HG02763 (cell line): ENCODE results near the gene SERGEF.

Experiments
- ATAC-seq: cut with Tn5 transposase; IDR thresholded peaks from one replicate; pipeline ENCODE4 v1.9.1; 2021; ENCODE audit warnings: mild to moderate bottlenecking, moderate library complexity; ENCODE audit not compliant: unreplicated experiment

SERGEF gene

GRCh38 chr11:17775035-17775348, 237.9 kb downstream of the SERGEF start:
- no peak for ATAC-seq

- no peak for ATAC-seq
Measured at GRCh38 chr11:17774232-17775034, 238.4 kb downstream of the SERGEF start.

GRCh38 chr11:17773674-17774073, 239.2 kb downstream of the SERGEF start:
- no peak for ATAC-seq

GRCh38 chr11:17772704-17773600, 239.9 kb downstream of the SERGEF start:
- ATAC-seq, result no peak

- no peak for ATAC-seq
Measured at GRCh38 chr11:17771841-17772401, 240.9 kb downstream of the SERGEF start.

- no peak for ATAC-seq
Measured at GRCh38 chr11:17771415-17771814, 241.4 kb downstream of the SERGEF start.

- ATAC-seq, result no peak
Measured at GRCh38 chr11:17770917-17771316, 241.9 kb downstream of the SERGEF start.

GRCh38 chr11:17770048-17770652, 242.7 kb downstream of the SERGEF start:
- no peak for ATAC-seq

- ATAC-seq, result no peak
Measured at GRCh38 chr11:17769218-17769617, 243.6 kb downstream of the SERGEF start.

GRCh38 chr11:17768547-17768946, 244.3 kb downstream of the SERGEF start:
- no peak for ATAC-seq

GRCh38 chr11:17767914-17768313, 244.9 kb downstream of the SERGEF start:
- ATAC-seq, result no peak

GRCh38 chr11:17767301-17767885, 245.5 kb downstream of the SERGEF start:
- no peak for ATAC-seq

- no peak for ATAC-seq
Measured at GRCh38 chr11:17766590-17766989, 246.3 kb downstream of the SERGEF start.

GRCh38 chr11:17766073-17766359, 246.8 kb downstream of the SERGEF start:
- no peak for ATAC-seq

GRCh38 chr11:17765356-17766072, 247.3 kb downstream of the SERGEF start:
- no peak for ATAC-seq

GRCh38 chr11:17764446-17765218, 248.2 kb downstream of the SERGEF start:
- ATAC-seq, result no peak

GRCh38 chr11:17763703-17764102, 249.1 kb downstream of the SERGEF start:
- no peak for ATAC-seq

- no peak for ATAC-seq
Measured at GRCh38 chr11:17763244-17763643, 249.6 kb downstream of the SERGEF start.

- ATAC-seq, result no peak
Measured at GRCh38 chr11:17762309-17762974, 250.4 kb downstream of the SERGEF start.
